GM18868 (cell line): Measurements from ENCODE around the gene RNF220.

Source experiments
- ATAC-seq: cut with Tn5 transposase; IDR thresholded peaks from one replicate; pipeline ENCODE4 v1.9.1; 2021; ENCODE audit warnings: mild to moderate bottlenecking, moderate library complexity; ENCODE audit not compliant: unreplicated experiment

RNF220 gene

DNA sequence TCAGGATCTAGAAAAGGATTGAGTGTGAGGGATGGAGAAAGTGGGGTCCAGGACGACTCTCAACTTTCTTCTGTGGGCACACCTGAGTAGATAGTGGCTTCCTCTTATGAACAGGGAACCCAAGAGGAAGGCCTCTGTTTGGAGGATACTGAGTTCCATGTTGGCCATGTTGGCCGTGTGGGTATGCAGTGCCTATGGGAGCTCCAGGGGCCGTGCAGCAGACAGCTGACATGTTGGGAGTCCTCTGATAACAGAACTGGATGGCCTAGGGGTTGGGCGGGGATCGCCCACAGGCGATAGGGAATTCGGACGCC is 226.2 kb downstream of the RNF220 start:
- ATAC-seq, result no peak

DNA sequence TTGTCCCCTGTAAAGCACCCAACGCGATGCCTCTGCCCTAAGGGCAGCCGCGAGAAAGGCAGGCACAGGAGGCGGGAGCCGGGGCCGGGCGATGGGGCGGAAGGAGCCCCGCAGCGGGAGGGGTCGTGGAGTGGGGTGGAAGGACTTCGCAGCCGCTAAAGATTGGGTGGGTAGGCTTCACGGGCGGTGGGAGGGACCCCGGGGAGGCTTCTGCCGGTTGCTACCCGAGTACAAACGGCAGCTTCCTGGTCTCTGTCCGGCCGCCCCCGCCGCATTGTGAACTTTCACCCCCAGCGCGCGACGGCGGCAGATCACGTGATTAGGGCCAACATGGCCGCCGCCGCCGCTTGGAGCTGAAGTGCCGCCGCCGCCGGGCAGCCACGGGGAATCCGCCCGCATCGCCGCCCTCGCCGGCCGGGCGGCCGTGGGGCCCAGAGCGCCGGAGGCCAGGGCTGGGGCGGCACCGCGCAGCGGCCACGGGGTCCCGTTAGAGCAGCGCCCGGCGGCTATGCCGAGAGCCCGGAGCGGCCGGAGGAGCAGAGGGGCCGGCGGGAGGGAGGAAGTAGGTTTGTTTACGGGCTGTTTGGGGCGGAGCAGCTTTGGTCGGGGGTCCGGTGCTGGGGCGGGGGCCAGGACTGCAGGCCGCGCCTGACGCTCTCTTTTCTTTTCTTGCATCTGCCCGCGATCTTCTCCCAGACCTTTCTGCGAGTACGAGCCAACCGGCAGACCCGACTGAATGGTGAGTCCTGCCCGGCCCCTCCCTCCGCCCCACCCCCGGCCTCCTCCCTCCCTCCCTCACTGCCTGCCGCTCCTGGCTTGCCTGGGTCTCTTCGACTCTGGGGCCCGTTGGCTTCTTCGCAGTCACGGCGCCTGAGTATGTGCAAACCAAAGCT is 226.8 kb downstream of the RNF220 start:
- peak; percentile 71 for ATAC-seq

DNA sequence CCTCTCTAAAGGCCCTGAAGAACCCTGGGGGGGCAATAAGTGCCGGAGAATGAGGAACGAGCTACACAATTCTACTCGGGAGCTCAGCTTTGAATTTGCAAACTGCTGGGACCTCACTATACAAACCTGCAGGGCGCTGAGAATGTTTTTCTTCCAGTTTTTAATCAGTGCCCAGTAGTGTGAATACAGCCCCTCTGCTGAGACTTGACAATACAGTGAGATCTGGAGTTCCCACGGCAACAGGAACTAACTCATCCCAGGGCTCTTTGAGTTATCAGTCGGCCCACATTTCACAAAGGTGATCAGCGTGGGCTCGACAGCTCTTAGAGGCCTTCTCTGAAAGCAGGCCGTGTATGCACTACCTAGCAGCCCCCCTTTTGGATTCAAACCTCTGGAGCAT is 227.5 kb downstream of the RNF220 start:
- no peak for ATAC-seq

DNA sequence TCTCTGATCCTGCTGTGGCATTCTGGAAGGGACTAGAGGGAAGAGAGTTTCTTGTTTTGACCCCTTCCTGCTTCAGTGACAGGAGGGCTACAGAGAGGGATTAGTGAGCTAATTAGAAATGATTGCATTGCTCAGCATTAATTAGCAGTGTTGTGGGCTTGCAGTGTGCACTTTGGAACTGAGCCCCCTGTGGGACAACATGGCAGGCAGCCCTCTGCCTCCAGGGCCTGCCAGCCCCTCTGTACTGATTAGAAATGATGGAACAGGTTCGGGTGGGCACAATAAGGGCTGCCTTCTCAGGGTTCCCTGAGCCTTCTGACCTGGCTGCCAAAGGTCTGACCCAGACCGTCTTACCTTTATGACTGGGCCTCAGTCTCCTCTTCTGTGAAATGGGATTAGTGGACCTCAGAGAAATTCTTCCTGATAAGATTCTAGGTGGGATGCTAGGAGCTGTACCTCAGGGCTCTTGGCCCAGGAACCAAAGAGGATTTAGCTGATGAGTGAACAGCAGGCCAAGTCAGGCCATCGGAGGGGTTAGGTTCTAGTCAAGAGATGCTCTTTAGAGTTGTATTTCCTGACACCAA is 229.6 kb downstream of the RNF220 start:
- ATAC-seq, result no peak

DNA sequence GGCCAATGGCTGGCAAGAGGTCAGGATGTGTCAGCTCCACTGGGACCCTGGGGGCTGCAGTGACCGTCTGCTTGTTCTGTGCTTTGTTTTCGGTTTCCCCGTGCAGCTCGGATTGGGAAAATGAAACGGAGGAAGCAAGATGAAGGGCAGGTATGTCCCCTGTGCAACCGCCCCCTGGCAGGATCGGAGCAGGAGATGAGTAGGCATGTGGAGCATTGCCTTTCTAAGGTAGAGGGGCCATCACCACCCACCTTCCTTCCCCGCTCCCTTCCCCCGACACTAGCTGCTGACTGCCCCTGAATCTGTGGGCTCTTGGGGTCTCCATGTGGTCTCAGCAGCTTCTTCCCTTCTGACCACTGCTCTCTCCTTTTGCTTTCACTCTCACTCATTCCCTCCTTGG is 230.4 kb downstream of the RNF220 start:
- ATAC-seq, result no peak

DNA sequence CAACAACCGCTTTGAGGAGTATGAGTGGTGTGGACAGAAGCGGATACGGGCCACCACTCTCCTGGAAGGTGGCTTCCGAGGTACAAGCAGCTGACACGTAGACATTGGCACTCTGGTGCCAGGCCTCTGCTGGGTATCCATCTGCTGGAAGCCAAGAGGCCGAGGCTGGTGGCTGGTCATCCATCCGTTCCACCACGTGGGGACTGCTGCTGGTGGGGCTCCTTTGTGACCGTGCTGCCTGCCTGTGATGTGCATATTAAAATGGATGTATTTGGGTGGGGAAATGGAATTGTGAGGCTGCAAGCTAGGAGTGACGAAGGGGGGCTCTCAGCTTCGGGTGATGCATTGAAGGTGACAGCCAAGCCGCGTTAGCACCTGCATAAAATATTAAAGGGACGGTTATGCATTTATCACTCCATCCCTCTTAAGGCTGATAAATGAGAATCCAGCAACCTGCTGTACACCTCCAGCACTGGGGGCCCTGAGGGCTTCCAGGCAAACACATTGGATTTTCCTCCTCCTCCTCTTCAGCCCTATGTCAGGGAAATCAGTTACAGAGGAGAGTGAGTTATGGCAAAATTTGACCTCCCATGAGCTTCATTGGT is 231.1 kb downstream of the RNF220 start:
- no peak for ATAC-seq

DNA sequence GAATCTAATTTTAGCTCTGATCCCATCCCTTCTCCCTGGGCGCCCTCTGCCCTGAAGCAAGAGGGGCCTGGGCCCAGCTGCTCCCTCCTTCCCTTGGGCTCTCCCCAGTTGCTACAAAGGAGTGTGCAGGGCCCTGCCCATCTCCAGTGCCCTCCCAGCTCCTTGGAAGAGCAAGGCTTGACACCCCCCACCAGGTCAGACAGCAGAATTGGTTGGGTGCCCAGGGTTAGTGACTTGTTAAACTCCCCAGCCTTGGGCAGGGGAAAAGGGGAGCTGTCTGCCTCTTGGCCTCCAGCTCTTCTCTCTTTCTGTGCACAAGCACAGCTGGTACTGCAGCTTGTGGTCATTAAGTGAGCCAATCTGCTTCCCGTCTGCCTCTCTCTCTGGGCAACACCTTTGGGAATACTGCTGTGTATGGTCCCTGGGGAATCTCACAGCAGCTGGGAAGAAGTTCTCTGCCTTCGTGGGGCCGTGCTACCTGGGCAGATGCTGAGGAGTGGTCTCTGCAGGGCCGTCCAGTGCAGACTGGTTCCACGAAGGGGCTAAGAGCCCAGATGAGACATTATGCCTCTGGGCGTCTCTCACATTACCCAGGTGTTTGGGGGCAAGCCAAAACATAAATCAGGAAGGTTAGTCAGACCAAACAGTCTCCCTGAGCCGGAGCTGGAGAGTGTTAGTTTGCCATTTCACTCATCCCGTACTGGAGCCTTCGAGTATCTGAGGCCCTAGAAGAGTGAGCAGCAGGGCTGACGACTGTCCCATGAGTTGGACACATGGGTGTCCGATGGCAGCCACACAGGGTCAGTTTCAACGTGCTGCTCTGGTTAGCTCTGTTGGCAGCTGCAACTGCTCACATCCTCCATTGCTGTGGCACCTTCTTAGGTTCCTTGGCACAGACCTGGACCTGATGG is 231.9 kb downstream of the RNF220 start:
- no peak for ATAC-seq

DNA sequence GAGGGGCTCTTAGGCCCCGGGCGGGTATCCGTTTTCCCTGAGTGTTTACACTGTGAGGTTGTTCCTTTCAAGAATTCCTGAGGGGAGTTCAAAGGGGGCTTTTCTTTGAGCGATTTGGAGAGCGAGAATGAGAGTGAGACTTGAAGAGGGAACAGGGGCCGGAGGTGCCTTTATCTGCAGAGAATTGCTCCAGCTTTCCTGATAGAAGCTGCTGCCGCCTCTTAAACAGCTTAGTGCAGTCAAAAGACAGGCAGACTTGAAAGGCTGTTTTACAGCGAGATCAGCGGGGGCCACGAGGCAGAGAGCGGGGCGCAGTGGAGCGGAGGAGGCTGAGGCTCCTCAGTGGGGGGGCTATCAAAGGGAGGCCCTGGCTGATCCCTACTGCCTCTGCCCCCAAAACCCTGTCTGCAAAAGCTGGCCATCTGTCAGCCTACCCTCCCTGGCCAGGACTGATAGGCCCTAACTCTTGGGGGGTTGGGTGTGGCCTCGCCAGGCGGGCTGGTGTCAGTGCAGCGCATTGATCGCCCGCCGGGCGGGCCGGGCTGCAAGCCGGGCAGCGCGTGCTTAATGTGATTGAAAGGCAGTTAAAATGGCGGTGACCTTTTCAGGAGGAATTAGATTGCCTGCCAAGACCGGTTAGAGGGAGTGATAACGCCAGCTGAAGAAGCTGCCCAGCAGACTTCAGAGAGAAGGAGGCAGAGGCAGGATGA is 232.8 kb downstream of the RNF220 start:
- no peak for ATAC-seq

DNA sequence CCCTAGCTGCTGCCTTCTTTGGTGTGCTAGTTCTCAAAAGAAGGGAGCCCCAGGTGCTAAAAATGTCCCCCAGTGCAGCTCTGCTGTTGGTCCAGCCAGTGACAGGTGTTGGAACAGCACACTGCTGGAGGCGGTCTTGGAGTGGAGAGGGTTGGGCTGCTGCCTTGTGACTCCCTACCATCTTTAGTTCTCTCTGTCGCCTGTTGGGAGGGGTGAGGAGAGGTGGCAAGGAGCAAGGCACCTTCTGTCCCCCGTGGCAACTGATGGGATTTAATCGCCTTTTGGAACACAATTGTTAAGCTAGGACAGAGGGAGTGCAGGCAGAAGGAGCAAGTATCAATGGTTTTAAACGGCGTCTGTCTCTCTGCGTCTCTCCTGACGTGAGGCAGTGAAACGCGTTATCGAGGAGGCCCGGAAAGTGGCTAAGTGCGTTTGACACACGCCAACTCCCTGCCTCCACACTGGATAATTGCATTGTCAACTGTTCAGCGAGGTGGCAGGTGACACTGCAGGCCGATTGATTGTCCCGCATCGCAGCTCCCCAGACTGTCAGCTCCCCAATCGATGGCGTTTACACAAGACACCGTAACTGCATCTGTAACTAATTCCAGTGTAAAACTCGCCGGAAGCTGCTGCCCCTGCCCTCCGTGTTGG is 235.3 kb downstream of the RNF220 start:
- no peak for ATAC-seq

DNA sequence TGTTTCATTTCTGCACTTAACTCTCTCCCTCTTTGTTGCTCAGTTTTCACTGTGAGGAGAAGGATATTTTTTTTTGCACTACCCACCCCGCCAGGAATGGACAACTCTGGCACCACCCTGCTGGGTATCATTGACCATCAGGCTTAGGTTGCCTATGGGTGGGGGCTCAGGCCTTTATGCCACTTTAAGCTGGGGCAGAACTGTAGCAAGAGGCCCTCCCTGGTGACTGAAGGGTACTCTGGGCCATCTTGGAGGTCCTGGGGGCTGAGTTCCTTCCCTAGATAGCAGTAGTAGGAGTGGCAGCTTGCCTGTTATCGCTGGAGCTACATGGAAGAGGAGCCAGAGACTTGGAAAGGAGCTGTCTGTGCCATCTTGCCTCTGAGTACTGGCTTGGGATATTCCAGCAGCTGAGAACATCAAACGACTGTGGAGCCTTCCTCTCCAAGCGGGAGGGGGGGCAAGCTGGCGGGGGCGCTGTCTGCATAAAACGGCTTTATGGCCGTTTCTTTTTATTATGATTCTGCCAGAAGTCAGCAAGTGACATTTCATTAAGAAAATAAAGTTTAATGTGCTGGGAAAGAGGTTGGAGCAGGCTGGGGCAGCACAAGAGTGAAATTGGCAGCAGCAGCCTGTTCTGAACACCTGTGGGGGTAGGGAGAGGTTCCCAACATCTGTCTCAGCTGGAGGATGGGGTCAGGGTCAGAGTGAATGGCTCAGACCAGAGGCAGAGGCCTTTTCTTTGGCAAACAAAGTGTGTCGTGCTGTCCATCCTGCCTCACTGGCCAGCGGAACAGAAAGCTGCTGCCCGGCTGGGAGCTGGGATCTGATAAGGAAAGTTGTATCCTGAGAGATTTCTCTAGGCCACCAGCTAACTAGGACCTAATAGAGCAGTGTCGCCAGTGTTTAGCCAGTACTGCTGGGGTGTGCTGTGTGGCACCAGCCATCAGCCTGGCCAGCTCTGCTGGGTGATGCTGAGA is 236.4 kb downstream of the RNF220 start:
- ATAC-seq, result no peak

DNA sequence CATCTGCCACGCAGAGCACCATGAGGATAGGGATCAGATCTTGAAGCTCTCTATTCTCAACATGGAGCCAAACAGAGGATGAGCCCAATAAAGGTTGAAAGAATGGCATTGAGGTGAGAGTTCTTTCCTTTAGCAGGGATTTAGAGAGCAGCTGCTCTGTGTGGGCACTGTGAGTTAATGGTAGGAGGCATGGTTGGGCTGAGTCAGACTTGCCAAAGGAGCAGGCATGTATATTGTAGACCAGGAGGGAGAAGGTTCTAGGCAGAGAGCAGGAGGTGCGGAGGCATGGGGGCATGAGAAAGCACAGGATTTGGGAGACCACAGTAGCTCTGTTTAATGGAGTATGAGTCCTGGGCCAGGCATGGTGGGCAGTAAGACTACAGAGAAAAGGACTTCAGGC is 237.2 kb downstream of the RNF220 start:
- no peak for ATAC-seq

DNA sequence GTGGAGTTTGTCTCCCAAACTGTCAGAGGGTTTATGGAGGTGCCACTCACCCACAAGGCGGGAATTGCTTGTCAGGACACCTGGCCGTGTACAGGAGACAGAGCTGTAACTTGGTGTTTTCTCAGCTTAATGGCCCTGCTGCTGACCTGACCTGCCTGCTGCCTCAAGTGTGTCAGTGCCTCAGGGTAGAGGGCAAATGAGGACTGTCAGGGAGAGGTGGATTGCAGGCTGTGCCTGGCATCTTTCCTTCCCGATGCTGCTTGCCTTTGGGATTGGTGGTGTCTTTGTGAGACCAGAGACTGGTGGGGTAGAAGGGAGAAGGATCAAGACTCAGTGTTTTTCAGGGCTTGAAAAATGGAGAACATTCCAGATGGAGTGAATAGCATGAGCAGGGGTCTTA is 237.9 kb downstream of the RNF220 start:
- no peak for ATAC-seq

DNA sequence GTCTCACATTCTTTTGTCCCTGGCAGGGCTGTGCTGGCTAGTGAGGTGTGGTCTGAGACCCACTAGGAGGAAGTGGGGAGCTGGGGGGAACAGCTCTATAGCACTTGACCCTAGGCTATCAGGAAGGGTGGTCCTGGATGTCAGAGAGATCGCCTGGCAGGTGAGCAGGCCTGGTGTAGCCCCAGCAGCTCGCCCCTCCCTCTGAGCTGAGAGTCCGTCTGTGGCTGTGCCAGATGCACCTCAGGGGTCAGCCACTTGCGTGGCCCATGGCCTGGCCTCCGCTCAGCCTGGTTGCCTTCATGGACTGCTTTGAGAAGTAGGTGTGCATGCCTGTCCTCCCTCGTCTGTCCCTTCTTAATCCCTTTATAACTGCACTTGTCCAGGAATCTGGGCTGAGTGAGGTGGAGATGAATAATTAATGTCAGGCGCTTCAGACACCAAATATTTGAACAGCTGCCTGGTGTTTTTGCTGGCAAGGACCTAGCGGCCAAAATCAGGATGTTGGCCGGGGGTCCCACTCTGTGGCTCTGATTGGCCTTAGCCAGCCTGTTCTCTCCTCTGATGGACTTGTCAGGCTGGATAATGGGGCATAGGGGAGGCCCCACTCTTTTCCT is 238.8 kb downstream of the RNF220 start:
- ATAC-seq, result no peak

DNA sequence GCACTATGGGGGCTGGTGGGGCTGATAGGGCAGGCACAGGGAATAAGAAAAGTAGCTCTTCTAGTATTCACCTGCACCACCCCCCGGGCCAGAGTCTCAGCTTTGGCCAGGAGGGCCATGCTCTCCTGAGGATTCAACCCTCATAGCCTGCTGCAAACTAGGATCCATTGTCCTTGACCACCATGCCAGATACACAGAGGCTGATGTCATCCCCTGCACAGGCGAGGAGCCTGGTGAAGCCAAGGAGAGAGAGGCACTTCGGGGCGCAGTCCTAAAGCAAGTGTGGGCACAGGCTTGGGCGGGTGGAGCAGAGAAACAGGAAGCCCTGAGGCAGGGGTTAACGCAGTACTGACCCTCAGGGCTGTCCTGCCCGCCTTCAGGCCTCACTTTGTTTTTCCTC is 239.8 kb downstream of the RNF220 start:
- ATAC-seq, result no peak

DNA sequence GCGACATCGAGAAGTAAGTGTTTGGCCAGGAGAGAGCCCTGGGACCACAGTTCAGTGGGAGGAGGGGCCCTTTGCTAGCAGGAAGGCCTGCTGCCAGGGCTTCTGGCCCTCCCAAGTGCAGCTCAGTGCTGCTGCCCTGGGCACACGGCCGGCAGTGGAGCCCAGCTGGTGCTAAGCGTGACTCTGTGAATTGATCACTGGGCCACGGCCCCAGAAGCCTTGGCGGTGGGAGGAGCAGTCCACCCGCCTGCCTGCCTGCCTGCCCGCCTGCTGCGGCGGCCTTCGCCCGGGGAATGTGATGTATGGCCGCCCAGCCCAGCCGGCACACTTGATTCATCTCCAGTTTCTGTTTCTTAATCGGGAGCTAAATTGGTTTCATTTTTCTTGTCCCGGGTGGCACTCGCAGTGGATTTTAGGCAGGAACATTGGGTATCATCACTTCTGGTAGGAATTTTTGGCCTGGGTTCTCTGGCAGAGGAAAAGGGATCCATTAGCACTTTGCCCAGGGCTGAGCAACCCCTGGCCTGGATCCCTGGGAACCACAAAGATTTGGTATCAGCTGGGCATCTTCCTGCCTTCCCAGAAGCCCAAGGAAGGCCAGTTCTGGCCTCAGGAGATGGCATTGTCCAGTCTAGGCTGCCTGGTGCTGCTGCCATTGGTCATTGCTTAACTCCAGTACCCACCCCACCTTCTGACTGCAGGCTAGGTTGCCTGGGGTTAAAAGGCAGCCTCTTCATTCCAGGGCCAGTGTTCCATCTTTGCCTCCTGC is 240.6 kb downstream of the RNF220 start:
- ATAC-seq, result no peak

DNA sequence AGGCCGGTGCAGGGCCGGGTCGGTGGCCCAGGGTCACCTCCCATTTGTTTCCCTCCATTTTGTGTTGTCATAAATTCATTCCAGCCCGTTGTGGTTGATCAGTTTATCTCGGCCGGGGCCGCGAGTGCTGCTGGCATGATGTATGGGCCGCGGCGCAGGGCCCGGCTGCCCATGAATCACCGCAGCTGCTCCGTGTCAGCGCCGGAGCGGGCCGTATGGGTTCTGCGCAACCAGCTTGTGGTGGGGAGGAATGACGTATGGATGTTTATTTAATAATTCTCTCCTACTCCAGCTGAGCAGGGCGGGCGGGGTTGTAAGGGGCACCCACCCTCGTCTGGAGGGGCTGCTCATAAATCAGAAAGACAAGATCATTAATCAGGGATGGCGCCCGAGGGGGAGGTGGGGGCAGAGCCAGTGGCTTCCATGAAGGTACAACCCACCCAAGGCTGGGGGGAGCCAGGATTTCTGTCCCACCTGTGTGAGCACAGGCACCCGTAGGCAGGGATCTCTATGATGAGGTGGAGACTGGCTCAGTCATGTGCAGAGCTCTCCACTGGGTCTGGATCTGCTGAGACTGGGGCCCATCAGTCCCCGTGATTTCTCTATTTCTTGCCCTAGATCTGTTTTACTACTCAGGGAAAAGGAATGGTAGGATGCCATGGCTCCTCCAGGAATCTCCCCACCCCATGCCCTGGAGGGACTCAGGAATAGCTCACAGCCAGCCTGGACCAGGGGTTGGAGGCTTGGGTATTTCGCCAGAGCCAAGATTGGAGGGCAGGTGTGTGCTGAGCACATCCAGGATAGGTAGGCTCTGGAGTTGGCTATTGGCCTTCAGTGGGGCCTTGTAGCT is 241.4 kb downstream of the RNF220 start:
- no peak for ATAC-seq

DNA sequence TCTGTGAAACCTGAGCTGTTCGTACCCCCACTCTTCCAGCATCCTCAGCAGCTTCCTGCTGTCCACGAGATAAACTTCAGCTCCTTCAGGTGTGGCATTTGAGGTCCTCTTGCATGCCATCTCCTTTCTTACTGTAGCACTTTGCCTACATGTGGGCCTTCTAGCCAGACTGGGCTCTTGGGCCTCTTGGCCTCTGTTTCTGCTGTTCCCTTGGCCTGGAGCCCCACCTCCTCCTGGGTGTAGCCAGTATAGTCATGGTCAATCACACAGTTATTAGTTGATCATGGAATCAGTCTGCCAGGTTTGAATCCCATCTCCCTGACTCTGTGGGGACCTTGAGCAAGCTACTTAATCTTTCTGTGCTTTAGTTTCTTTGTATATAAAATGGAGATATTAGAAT is 242.8 kb downstream of the RNF220 start:
- no peak for ATAC-seq
